Measurements from ENCODE around the gene ZC3H12C.

Gene ZC3H12C

GRCh38 chr11:110148775-110149744, 55.9 kb downstream of the ZC3H12C start:
- no peak for DNase-seq (ENCODE audit: low read depth in 2 of 2)

DNA sequence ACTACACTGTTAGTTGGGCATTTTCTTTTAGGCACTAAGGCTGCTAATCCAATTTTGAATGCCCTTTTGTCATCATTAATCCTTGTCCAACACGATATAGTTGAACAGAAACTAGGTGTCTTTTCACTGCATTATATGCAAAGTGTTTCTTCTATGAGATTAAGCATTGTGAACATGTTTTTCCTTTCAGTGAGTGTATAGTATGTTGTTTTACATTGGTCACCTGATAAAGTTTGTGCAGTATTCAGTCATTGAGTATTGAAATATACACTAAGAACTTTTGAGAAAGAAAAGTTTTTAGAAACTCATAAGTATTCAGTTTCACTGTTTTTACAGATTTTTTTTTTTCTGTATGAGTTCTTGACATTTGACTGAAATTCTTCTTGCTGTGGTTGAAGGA, 59.0 kb downstream of the ZC3H12C start:
- DNase-seq (ENCODE audit: low read depth in 2 of 2) = no peak

DNA sequence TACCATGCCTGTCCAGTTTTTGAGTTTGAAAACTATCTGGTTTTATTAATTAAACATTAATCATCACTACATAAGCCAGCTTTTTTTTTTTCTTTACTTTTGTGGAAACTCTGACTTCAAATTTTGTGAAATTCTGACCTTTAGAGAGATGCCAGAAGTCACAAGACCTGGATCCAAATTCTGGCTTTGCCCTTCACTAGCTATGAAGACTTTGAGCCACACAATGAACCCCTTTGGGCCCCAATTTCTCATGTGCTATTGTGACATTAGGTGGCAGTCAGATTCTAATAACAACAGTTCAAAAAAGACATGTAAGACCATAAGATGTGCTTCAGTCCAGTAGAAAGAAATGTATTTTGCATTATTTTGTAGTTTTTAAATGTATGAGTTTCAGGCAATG, 60.3 kb downstream of the ZC3H12C start:
- DNase-seq (ENCODE audit: low read depth in 2 of 2) = no peak

GRCh38 chr11:110156503-110156902, 63.3 kb downstream of the ZC3H12C start:
- no peak for DNase-seq (ENCODE audit: low read depth in 2 of 2)

GRCh38 chr11:110158317-110159200, 65.4 kb downstream of the ZC3H12C start:
- DNase-seq (ENCODE audit: low read depth in 2 of 2) = no peak

DNA sequence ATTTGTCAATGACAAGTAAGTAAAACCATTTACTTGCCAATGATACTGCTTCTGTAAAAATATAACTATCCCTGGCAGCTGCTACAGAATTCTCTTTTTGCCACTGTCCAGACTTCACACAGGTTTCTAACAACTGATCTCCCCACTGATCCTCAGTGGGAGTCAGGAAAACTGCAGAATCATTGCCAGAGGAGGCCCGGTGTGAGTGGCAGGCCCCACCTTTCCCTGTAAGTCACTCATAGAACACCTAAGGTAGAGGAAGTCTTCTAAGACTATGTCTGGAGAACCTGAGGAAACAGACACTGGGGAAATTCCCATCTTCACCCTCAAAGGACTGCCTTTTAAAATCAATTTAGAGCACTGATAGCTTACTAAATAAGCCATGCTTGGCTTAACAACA, 66.3 kb downstream of the ZC3H12C start:
- no peak for DNase-seq (ENCODE audit: low read depth in 2 of 2)

DNA sequence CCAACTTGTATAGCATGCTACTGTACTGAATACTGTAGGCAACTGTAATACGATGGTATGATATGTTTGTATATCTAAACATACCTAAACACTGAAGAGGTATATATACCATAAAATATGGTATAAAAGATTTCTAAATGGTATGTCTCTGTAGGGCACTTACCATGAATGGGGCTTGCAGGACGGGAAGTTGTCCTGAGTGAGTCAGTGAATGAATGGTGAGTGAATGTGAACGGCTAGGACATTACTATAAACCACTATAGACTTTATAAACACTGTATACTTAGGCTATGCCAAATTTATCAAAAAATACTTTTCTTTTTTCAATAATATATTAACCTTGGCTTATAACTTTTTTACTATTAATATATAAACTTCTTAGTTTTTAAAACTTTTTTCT, 66.8 kb downstream of the ZC3H12C start:
- no peak for DNase-seq (ENCODE audit: low read depth in 2 of 2)

GRCh38 chr11:110160437-110160836, 67.2 kb downstream of the ZC3H12C start:
- no peak for DNase-seq (ENCODE audit: low read depth in 2 of 2)

DNA sequence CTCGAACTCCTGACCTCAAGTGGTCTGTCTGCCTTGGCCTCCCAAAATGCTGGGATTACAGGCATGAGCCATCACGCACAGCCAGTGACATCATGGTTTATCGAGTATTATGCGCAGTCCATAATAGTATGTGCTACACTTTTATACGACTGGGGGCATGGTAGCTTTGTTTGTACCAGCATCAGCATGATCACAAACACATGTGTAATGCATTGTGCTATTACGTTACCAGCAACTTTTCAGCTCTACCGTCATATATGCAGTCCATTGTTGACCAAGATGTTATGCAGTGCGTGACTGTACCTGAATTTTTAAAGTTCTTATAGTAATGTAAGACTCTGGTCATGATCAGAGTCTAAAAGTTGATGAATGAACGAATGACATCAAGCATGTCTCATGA, 67.9 kb downstream of the ZC3H12C start:
- DNase-seq (ENCODE audit: low read depth in 2 of 2) = no peak

DNA sequence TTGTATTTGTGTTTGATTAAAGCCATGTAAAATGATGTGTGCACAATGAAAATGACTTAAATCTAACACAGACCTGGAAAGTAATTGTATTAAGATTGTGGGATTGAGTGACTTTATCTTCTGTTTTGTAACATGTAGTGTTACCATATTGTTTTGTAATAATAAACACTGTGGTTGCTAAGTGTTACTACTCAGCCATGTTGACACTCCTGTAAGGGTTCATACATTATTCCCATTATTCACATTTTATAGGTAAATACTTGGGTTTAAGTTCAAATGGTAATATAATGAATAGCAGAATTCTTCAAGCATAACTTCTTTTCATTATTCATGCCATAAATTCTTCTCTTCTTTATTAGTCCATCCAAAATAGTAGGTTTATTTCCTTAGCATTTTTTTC, 69.0 kb downstream of the ZC3H12C start:
- no peak for DNase-seq (ENCODE audit: low read depth in 2 of 2)

GRCh38 chr11:110165039-110165925, 72.1 kb downstream of the ZC3H12C start:
- DNase-seq (ENCODE audit: low read depth in 2 of 2) = no peak

DNA sequence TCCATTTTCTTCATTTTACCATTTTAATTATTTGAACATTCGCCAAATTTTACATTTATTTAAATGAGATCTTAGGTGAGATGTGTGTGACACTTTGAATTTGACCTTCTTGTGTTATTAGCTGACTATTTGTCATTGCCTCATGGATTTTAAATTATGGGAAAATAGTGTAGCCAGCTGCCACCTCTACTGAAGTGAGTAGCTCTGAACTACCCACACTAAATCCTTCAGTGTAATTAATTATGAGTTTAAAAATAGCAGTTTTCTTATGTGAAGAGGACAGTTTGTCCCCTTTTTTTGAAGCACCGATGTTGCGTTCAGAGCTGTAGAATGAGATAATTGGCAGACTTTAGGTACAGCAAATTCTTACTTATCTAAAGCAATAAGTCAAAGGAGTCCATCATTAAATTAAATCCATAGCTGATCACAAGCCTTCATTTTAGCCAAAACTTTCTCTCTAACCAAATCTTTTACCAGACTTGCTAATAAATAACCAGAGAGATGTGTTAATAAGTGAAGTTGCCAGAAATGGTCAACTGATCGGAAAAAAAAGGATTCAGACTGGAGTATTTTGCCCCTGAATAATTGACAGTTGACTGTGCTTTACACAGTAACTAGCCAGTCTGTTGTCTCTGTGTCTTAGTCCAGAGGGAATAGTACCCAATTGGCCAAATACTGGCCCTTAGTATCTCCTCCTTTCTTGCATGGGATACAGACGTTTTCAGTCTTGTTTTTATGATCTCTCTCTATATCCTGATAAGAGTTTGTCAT, 75.0 kb downstream of the ZC3H12C start:
- no peak for DNase-seq (ENCODE audit: low read depth in 2 of 2)

GRCh38 chr11:110169738-110170137, 76.5 kb downstream of the ZC3H12C start:
- DNase-seq (ENCODE audit: low read depth in 2 of 2) = no peak

DNA sequence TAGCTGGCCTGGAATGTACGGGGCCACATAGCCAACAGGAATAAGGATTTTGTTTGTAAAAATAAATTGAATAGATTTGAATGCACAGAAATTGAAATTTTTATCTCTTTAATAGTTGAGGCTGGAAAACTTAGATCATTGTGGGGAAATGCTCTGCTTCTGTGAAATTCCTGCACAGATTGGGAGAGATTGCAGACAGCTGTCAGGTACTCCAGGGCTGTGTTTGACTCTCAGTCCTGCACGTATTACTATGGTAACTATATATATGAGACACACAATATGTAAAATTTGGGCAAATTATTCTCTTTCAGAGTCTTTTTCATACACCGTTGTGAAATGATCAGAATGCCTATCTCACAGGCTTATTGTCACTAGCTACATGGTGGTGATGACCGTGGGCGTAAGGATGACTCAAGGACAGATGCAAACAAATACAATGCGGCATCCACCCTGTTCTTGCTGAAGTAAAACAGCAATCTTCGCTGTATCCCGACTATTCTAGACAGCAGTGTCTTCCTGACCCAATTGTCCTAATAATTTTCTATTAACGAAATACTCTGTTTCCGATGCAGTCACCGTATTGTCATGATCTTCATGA, 79.4 kb downstream of the ZC3H12C start:
- DNase-seq (ENCODE audit: low read depth in 2 of 2) = no peak

- DNase-seq (ENCODE audit: low read depth in 2 of 2) = peak; percentile 40 to 62
Measured at GRCh38 chr11:110173811-110174644, 80.8 kb downstream of the ZC3H12C start.

GRCh38 chr11:110174645-110175310, 81.6 kb downstream of the ZC3H12C start:
- DNase-seq (ENCODE audit: low read depth in 2 of 2) = no peak

DNA sequence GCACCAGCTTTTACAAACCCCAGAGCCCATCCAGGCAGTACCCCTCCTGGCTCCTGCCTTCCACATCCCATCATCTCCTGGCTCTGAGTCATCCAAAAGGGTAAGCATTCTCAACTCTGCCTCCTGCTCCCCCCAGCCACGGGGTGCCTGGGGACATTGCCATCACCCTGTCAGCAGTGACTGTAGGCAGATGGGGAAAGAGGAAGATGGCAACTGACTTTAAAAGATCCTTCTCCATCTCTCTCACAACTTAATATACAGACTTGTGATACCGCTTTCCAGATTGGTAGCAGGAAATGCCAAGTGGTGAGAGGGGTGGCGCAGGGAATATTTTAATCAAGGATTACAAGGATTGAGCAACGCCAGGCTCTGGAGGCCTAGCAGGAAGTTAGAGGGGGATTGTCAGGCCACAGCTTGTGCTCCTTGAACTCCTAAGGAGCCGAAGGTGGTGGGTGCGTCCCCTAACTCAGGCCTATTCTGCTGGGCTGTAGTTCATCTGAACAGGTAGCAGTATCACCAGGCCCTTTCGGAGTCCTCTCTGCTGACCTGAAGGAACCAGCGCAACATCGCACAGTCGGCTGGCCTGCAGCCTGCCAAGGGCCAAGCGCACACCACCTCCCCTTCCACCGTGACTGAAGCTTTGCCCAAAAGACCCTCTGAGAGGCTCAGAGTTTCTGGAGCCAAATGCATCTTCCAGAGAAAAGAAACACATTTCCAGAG, 83.3 kb downstream of the ZC3H12C start:
- DNase-seq (ENCODE audit: low read depth in 2 of 2) = no peak

DNA sequence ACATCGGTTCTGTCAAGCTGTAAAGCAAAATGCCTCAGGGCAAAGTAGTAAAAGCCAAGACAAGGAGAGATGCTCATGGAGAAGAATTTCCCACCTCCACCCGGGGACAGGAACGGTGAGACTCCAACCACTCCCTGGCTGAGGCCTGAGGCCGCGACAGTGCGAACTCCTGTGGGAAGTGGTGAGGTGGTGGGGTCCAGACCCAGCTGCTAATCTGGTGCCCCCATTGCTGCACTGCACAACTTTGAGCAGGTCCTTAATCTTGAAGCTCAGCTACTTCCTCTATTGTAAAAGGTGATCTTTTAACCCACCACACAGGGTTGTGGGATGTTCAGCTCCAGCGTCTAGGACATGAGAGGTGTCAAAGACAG, 83.9 kb downstream of the ZC3H12C start:
- DNase-seq (ENCODE audit: low read depth in 2 of 2) = no peak

Data from stimulated activated CD8-positive, alpha-beta memory T cell treated with anti-CD3 and anti-CD28 coated beads, Interleukin-2, amount 100 ng/mL, for 48 hours (primary cell).